WERI-Rb-1 (cell line): ENCODE data around the gene PRXL2B.

Source experiments
- DNase-seq: peaks from one replicate; pipeline ENCODE4 v3.0.0-alpha.2; 2020
- H3K27ac ChIP-seq: fragments of 250-450 bp; sonication (Bioruptor Pico); 2 replicates; pipeline ENCODE4 v1.5.1; 2020; ENCODE audit warnings: mild to moderate bottlenecking, moderate library complexity
- H3K27me3 ChIP-seq: fragments of 250-450 bp; sonication (Bioruptor Pico); 2 replicates; pipeline ENCODE4 v1.5.1; 2021; ENCODE audit warnings: mild to moderate bottlenecking, low read depth, moderate library complexity; ENCODE audit not compliant: insufficient read depth, severe bottlenecking
- H3K36me3 ChIP-seq: fragments of 250-450 bp; sonication (Bioruptor Pico); 2 replicates; pipeline ENCODE4 v1.5.1; 2020; ENCODE audit warnings: mild to moderate bottlenecking, moderate library complexity
- H3K4me3 ChIP-seq: 2 replicates; pipeline ENCODE4 v1.5.1; 2011; ENCODE audit warnings: low read depth, mild to moderate bottlenecking, control low read depth, low read length
- H3K9me3 ChIP-seq: fragments of 250-450 bp; sonication (Bioruptor Pico); 2 replicates; pipeline ENCODE4 v1.5.1; 2021; ENCODE audit warnings: mild to moderate bottlenecking, moderate library complexity; ENCODE audit not compliant: severe bottlenecking
- CTCF ChIP-seq: IDR thresholded peaks from 2 replicates; pipeline ENCODE4 v1.5.1; 2011; ENCODE audit warnings: low read depth, mild to moderate bottlenecking, control low read depth, inconsistent platforms, low read length

The PRXL2B gene

GRCh38 chr1:2583871-2584351, 2.7 kb upstream of the PRXL2B start:
- Histone ChIP-seq H3K36me3 (no peaks in the 10 kb centered on the region), H3K27ac (no peak overlapping the region), H3K27me3 (no peaks in the 10 kb centered on the region), H3K9me3 (no peaks in the 10 kb centered on the region), H3K4me3 (no peak overlapping the region)
- no peak for DNase-seq
- no peak for TF ChIP-seq CTCF

- no peak for TF ChIP-seq CTCF
- H3K27ac ChIP-seq, result peak overlapping the region; percentile 88
- H3K9me3 ChIP-seq, result no peaks in the 10 kb centered on the region
Observed at GRCh38 chr1:2584686-2585317, 1.8 kb upstream of the PRXL2B start.

GRCh38 chr1:2585318-2586092, 1.1 kb upstream of the PRXL2B start:
- no peaks in the 10 kb centered on the region for H3K9me3 ChIP-seq
- no peaks in the 10 kb centered on the region for H3K36me3 ChIP-seq
- no peaks in the 10 kb centered on the region for H3K27me3 ChIP-seq
- peak overlapping the region; percentile 82 for H3K4me3 ChIP-seq
- TF ChIP-seq CTCF, result no peak
- H3K27ac ChIP-seq, result peak overlapping the region; percentile 88
- peak; percentile 59 for DNase-seq

More at GRCh38 chr1:2584686-2585317, 1.8 kb upstream of the PRXL2B start:
- Histone ChIP-seq H3K4me3 (peak overlapping the region; percentile 82), H3K36me3 (no peaks in the 10 kb centered on the region), H3K27me3 (no peaks in the 10 kb centered on the region)
- no peak for DNase-seq

GRCh38 chr1:2587071-2587859, 688 bp downstream of the PRXL2B start:
- peak overlapping the region; percentile 82 for H3K4me3 ChIP-seq
- H3K36me3 ChIP-seq, result no peaks in the 10 kb centered on the region
- DNase-seq, result peak; percentile 24
- H3K27ac ChIP-seq, result peak overlapping the region; percentile 88
- H3K9me3 ChIP-seq, result no peaks in the 10 kb centered on the region
- no peaks in the 10 kb centered on the region for H3K27me3 ChIP-seq
- TF ChIP-seq CTCF, result no peak

- H3K27ac ChIP-seq, result no peak overlapping the region
- no peak for DNase-seq
- no peak overlapping the region for H3K4me3 ChIP-seq
- no peak for TF ChIP-seq CTCF
- no peaks in the 10 kb centered on the region for H3K36me3 ChIP-seq
- H3K9me3 ChIP-seq, result no peaks in the 10 kb centered on the region
- peaks cover 3% of the 10 kb centered on the region for H3K27me3 ChIP-seq
Observed at GRCh38 chr1:2587860-2588571, 1.4 kb downstream of the PRXL2B start.
